Brain microvascular endothelial cell (primary cell): ENCODE results near the gene RNF224.

ENCODE experiments used
- DNase-seq: peaks from one replicate; pipeline ENCODE4 v3.0.0-alpha.2; 2020
- H3K27ac ChIP-seq: fragments of 250-450 bp; sonication (Bioruptor Pico); 2 replicates; pipeline ENCODE4 v1.5.1; 2020; ENCODE audit warnings: mild to moderate bottlenecking, moderate library complexity
- H3K27me3 ChIP-seq: fragments of 250-450 bp; sonication (Bioruptor Pico); replicated peaks from 2 replicates; pipeline ENCODE4 v1.5.1; 2020; ENCODE audit warnings: mild to moderate bottlenecking
- H3K36me3 ChIP-seq: fragments of 250-450 bp; sonication (Bioruptor Pico); replicated peaks from 2 replicates; pipeline ENCODE4 v1.5.1; 2020; ENCODE audit warnings: mild to moderate bottlenecking
- H3K4me3 ChIP-seq: 2 replicates; pipeline ENCODE4 v1.5.1; 2011; ENCODE audit warnings: low read depth, mild to moderate bottlenecking, control low read depth, low read length, moderate library complexity
- in situ Hi-C: cut with HindIII; loops from 2 replicates; pipeline ENCODE4 v1.10.0; 2017; ENCODE audit warnings: low sequenced_read_pairs, low pct_ligation_motif_present
- TF ChIP-seq, protein P1 (sequence below): IDR thresholded peaks from 2 replicates; pipeline ENCODE4 v1.5.1; 2011; ENCODE audit warnings: low read depth, mild to moderate bottlenecking, moderate library complexity, low read length, control low read depth, inconsistent platforms; ENCODE audit errors: missing control alignments

RNF224 gene

DNA sequence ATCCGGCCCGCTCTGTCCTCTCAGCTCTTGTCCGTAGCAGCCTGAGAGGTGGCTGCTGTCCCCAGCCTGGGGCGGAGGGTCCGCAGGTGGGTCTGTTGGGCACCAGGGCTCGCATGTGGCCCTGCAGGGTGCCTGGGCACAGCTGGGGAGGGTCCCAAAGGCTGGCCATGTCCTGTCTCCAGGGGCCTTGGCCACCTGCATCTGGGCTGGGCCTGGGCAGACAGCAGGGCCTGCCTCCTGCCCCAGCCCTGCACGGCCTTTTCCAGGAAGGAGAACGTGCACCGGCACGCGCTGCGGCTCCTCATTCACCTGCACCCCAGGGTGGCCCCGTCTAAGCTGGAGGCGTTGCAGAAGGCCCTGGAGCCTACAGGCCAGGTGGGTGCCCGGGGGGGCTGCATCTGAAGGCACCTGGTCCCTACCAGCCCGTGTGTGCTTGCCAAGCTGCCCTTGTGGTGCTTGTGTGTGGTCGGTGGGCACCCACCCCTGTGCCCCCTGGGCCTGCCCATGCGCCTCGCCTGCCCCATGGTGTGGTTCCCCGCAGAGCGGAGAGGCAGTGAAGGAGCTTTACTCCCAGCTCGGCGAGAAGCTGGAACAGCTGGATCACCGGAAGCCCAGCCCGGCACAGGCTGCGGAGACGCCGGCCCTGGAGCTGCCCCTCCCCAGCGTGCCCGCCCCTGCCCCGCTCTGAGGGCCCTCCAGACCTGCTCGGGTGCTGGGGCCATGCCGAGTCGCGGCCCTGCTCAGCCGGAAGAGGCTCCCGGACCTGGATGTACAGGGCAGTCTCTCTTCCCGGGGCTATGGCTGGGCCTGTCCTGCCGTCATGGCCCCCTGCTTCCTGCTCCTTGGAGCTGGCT, 45.2 kb downstream of the RNF224 start:
- Histone ChIP-seq H3K27me3 (no peaks in the 10 kb centered on the region), H3K36me3 (peaks cover 46% of the 10 kb centered on the region), H3K27ac (no peak overlapping the region), H3K4me3 (no peak overlapping the region)
- no peak for DNase-seq
- in situ Hi-C loops: no loop called here
- TF ChIP-seq, protein P1, sequence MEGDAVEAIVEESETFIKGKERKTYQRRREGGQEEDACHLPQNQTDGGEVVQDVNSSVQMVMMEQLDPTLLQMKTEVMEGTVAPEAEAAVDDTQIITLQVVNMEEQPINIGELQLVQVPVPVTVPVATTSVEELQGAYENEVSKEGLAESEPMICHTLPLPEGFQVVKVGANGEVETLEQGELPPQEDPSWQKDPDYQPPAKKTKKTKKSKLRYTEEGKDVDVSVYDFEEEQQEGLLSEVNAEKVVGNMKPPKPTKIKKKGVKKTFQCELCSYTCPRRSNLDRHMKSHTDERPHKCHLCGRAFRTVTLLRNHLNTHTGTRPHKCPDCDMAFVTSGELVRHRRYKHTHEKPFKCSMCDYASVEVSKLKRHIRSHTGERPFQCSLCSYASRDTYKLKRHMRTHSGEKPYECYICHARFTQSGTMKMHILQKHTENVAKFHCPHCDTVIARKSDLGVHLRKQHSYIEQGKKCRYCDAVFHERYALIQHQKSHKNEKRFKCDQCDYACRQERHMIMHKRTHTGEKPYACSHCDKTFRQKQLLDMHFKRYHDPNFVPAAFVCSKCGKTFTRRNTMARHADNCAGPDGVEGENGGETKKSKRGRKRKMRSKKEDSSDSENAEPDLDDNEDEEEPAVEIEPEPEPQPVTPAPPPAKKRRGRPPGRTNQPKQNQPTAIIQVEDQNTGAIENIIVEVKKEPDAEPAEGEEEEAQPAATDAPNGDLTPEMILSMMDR: no peak

- in situ Hi-C loops: no loop called here
- no peak for DNase-seq
Measured at GRCh38 chr9:137273095-137273490, 45.8 kb downstream of the RNF224 start.

DNA sequence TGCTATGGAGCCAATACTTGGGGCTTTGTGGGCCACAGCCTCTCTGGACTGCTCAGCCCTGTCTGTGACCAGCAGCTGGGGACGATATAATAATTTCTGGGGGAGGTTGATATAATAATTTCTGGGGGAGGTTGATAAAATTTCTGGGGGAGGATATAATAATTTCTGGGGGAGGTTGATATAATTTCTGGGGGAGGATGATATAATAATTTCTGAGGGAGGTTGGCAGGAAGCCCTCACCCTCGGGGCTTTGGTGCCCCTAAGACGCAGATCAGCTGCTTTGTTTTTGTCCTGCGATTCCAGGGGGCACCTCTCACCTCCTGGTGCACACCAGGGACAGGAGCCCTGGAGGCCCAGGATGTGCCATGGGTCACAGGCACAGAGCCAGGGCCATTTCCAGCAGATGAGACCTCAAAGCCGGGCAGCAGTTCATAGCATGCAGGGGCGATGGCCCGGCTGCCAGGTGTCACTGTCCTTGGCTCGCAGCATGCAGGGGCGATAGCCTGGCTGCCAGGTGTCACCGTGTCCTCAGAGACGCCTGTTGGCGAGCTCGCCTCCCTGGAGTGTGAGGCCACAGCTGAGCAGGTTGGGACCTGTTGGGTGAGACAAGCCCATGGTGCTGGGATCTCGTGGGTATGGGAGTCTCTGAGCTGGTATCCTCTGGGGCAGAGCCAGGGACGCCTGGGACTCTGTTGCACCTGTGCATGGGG, 46.5 kb downstream of the RNF224 start:
- no peak for DNase-seq
- peaks cover 38% of the 10 kb centered on the region for H3K36me3 ChIP-seq
- no peaks in the 10 kb centered on the region for H3K27me3 ChIP-seq
- no peak overlapping the region for H3K27ac ChIP-seq
- no peak overlapping the region for H3K4me3 ChIP-seq
- TF ChIP-seq, protein P1: no peak
- in situ Hi-C loops: no loop called here

More at GRCh38 chr9:137273095-137273490, 45.8 kb downstream of the RNF224 start:
- H3K36me3 ChIP-seq: peaks cover 43% of the 10 kb centered on the region
- no peak overlapping the region for H3K27ac ChIP-seq
- H3K27me3 ChIP-seq: no peaks in the 10 kb centered on the region
- no peak overlapping the region for H3K4me3 ChIP-seq
- TF ChIP-seq, protein P1: no peak

GRCh38 chr9:137275203-137275587, 47.9 kb downstream of the RNF224 start:
- H3K36me3 ChIP-seq: peaks cover 37% of the 10 kb centered on the region
- TF ChIP-seq, protein P1: no peak
- DNase-seq: no peak
- no peaks in the 10 kb centered on the region for H3K27me3 ChIP-seq
- H3K4me3 ChIP-seq: no peak overlapping the region
- in situ Hi-C loops: no loop called here
- H3K27ac ChIP-seq: no peak overlapping the region

DNA sequence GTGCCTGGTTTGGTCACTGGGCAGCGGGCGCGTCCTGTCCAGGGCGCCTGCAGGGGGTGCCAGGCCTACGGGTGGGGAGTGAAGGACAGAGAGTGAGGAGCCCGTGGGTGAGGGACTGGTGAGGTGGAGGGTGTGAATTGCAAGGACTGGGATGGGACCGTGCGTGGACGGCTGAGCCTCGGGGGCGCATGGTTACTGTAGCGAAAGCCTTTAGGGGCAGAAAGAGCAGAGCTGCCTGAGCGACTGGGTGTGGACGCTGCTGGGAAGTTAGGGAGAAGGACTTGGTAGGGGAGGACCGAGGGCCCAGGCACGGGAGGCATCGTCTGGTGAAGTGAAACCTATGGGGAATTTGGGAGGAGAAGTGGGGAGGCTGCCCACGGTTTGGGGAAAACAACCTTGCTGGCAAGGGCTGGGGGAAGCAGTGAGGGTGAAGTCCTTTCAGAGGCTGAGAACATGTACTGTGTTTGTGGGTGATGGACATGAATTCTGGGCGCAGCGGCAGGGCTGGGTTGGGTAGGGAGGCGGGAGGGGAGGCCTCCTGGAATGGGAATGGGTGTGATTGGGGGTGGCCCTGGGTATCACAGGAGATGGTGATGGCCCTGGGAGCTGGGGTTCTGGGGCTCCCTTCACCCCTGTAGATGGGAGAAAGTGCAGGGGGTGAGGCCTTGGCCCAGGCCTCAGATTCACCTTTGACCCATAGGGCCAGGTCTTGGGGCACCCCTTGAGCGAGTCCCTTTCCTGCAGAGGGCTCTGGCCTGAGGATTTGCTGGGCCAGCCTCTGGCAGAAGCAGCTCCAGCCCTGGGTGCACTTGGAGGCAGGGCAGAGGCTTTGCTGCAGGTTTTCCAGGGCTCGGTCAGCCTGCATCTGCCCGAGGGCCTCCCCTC, 48.5 kb downstream of the RNF224 start:
- H3K27ac ChIP-seq: no peak overlapping the region
- no peak overlapping the region for H3K4me3 ChIP-seq
- H3K36me3 ChIP-seq: peaks cover 31% of the 10 kb centered on the region
- TF ChIP-seq, protein P1: no peak
- no peak for DNase-seq
- no peaks in the 10 kb centered on the region for H3K27me3 ChIP-seq
- in situ Hi-C loops: no loop called here
